B cell (primary cell): ENCODE measurements around the gene ANKRD9.

Experiments
- CTCF ChIP-seq: fragments of 200-600 bp; IDR thresholded peaks from one replicate; pipeline ENCODE4 v1.8.0; 2022; ENCODE audit warnings: antibody characterized with exemption, mild to moderate bottlenecking
- EZH2 ChIP-seq: IDR thresholded peaks from 2 replicates; pipeline ENCODE4 v1.6.1; 2012; ENCODE audit warnings: borderline replicate concordance, low read depth, mild to moderate bottlenecking, moderate library complexity, low read length; ENCODE audit not compliant: insufficient read depth, poor library complexity, severe bottlenecking

DNA sequence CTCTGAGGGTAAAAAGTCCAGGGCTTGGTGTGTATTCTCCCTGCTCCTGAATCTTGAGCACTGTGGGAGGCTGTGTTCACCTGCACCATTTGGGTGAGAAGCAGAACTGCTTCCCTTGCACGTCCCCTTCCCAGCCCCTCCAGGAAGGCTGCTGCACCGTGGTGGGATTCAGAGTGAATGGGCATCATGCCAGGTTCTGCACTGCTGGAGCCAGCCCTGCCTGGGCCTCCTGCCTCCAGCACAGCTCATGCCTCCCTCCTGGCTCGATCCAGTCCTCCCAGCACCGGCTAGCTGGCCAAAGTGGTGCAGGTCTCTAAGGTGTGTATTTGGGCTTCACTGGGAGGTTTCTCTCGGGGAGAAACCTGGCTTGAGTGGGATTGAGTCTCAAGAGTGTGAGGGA, 54.9 kb downstream of the ANKRD9 start:
- TF ChIP-seq CTCF (no peak), EZH2 (no peak)
